DOHH2 (cell line): Measurements from ENCODE around the gene CDC37L1.

Source experiments
- EZH2phosphoT487 ChIP-seq: fragments of 200-600 bp; sonication (generic); IDR thresholded peaks from 2 replicates; pipeline ENCODE4 v1.6.1; 2017; ENCODE audit warnings: borderline replicate concordance, mild to moderate bottlenecking, antibody characterized with exemption, low read length, moderate library complexity, mixed read lengths
- TF ChIP-seq, protein P1 (sequence below): fragments of 200-600 bp; sonication (generic); IDR thresholded peaks from one replicate; pipeline ENCODE4 v1.5.1; 2014; ENCODE audit warnings: antibody characterized with exemption, mild to moderate bottlenecking, low read depth, low read length; ENCODE audit not compliant: poor library complexity, severe bottlenecking

DNA sequence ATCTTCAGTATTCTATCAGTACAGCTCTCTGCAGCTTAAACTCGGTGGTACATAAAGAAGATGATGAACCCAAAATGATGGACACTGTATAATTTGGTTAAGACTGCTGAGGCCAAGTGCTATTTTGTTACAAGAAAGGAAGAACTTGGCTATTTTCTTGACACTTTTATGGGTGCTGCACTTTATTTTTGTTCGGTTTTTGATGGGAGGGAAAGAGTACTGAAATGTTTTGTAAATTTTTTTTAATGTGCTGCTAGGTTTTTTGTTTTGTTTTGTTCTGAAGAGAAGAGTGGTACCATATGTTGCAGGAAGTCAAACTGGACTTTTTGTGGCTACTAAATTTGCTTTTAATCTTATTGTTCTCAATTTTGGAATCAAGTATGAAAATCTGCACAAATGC lies 26.7 kb downstream of the CDC37L1 start:
- TF ChIP-seq, protein P1, sequence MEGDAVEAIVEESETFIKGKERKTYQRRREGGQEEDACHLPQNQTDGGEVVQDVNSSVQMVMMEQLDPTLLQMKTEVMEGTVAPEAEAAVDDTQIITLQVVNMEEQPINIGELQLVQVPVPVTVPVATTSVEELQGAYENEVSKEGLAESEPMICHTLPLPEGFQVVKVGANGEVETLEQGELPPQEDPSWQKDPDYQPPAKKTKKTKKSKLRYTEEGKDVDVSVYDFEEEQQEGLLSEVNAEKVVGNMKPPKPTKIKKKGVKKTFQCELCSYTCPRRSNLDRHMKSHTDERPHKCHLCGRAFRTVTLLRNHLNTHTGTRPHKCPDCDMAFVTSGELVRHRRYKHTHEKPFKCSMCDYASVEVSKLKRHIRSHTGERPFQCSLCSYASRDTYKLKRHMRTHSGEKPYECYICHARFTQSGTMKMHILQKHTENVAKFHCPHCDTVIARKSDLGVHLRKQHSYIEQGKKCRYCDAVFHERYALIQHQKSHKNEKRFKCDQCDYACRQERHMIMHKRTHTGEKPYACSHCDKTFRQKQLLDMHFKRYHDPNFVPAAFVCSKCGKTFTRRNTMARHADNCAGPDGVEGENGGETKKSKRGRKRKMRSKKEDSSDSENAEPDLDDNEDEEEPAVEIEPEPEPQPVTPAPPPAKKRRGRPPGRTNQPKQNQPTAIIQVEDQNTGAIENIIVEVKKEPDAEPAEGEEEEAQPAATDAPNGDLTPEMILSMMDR = no peak
- TF ChIP-seq EZH2phosphoT487 = no peak
